ENCODE measurements around the gene POU2AF1. TPM values are rescaled to one million over a fixed set of nuclear protein-coding genes. Genes with fewer than 3 reads are reported as not detected.

The POU2AF1 gene
- total and polyA plus RNA-seq, 2 experiments from 2014 or later, result not detected

DNA sequence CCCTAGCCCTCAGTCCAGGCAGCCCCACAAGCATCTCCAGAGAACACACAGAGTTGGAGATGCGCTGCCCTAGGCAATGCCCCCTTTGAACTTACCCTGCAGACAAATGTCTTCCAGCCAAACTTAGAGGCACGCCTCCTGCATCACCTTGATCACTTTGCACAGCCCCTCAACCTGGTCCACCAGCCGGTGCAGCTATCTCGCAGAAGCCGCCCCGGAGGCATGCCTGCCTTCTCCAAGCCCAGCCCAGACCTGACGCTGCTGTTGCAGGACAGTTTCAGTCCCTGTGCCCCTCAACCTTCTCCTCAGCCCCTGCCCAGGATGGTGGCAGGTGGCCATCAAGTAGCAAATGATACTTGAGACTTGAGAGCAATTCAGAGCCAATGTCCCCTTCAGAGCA, 16.7 kb upstream of the POU2AF1 start (continued):
- no peak for TF ChIP-seq ZNF462 (CRISPR knock-in tag; IDR thresholded peaks at IDR 0.05)

DNA sequence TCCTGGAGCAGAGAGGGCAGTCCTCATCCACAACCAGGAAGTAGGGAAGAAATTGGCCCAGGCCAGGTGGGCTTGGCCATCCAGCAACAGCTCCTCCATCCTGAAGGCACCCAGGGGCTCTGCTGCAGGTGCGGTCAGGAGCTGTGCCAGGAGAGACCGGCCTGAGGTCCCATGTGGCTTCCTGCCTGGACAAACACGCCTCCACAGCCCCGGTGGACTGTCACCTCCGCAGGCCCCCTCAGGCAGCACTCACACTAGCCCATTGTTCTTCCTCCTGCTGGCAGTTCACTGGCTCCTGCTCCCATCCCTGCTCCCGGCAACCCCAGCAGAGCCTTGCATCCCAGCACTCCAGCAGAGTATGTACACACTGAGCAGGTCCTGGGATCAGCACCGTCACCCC, 16.0 kb upstream of the POU2AF1 start:
- Histone ChIP-seq H2AFZ (no peak overlapping the region), H3K4me3 (no peak overlapping the region), H3F3A (replicated peaks; ENCODE audit: low read depth) (no peaks in the 10 kb centered on the region), H3K36me3 (ENCODE audit: insufficient read depth) (no peaks in the 10 kb centered on the region), H3K9me2 (ENCODE audit: insufficient read depth) (peaks cover 9% of the 10 kb centered on the region; the same call in 1 of the 2 replicates), H3K4me2 (no peak overlapping the region), H3K27me3 (ENCODE audit: insufficient read depth) (no peaks in the 10 kb centered on the region), H4K20me1 (replicated peaks; ENCODE audit: insufficient read depth) (no peaks in the 10 kb centered on the region), H3K79me2 (replicated peaks; ENCODE audit: insufficient read depth) (no peaks in the 10 kb centered on the region), H3K4me1 (ENCODE audit: insufficient read depth) (no peaks in the 10 kb centered on the region), H3K27ac (ENCODE audit: low read depth) (no peak overlapping the region)
- no peaks in the 10 kb centered on the region for H3K4me1 Mint-ChIP-seq
- H3K36me3 Mint-ChIP-seq (ENCODE audit: low read depth), result no peaks in the 10 kb centered on the region
- ATAC-seq, result no peak; the same call in 2 of the 3 replicates
- H3K27ac Mint-ChIP-seq, result no peak overlapping the region
- H3K27me3 Mint-ChIP-seq (ENCODE audit: insufficient read depth, low read depth, poor library complexity), result no peaks in the 10 kb centered on the region
- DNase-seq (ENCODE audit: low spot score), result no peak
- no peak overlapping the region for H3K4me3 Mint-ChIP-seq
- no peaks in the 10 kb centered on the region; the same call in 2 of the 3 replicates for H3K9me3 Mint-ChIP-seq
- no peak for TF ChIP-seq STAT1 (IDR thresholded peaks at IDR 0.05; ENCODE audit: unreplicated experiment)
- no peak for TF ChIP-seq ZNF462 (CRISPR knock-in tag; IDR thresholded peaks at IDR 0.05)
- TF ChIP-seq EZH2phosphoT487 (IDR thresholded peaks at IDR 0.05; ENCODE audit: unreplicated experiment), result no peak
- no peak for TF ChIP-seq POLR2AphosphoS5 (IDR thresholded peaks at IDR 0.05; ENCODE audit: low read depth)
- TF ChIP-seq, protein P1, sequence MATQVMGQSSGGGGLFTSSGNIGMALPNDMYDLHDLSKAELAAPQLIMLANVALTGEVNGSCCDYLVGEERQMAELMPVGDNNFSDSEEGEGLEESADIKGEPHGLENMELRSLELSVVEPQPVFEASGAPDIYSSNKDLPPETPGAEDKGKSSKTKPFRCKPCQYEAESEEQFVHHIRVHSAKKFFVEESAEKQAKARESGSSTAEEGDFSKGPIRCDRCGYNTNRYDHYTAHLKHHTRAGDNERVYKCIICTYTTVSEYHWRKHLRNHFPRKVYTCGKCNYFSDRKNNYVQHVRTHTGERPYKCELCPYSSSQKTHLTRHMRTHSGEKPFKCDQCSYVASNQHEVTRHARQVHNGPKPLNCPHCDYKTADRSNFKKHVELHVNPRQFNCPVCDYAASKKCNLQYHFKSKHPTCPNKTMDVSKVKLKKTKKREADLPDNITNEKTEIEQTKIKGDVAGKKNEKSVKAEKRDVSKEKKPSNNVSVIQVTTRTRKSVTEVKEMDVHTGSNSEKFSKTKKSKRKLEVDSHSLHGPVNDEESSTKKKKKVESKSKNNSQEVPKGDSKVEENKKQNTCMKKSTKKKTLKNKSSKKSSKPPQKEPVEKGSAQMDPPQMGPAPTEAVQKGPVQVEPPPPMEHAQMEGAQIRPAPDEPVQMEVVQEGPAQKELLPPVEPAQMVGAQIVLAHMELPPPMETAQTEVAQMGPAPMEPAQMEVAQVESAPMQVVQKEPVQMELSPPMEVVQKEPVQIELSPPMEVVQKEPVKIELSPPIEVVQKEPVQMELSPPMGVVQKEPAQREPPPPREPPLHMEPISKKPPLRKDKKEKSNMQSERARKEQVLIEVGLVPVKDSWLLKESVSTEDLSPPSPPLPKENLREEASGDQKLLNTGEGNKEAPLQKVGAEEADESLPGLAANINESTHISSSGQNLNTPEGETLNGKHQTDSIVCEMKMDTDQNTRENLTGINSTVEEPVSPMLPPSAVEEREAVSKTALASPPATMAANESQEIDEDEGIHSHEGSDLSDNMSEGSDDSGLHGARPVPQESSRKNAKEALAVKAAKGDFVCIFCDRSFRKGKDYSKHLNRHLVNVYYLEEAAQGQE (IDR thresholded peaks at IDR 0.05; ENCODE audit: unreplicated experiment), result no peak
- TF ChIP-seq NANOG (IDR thresholded peaks at IDR 0.05; ENCODE audit: borderline replicate concordance), result no peak

Measured in GM23338 (cell line).